GM23338 (cell line): ENCODE measurements around the gene RBM33.

Source experiments
- CREB1 ChIP-seq: fragments of 250-450 bp; sonication (Bioruptor Pico); IDR thresholded peaks from 2 replicates; pipeline ENCODE4 v1.5.0; 2020; ENCODE audit warnings: low read depth, mild to moderate bottlenecking, moderate library complexity
- CTCF ChIP-seq, 2 experiments: fragments of 200-600 bp in 1 of 2; sonication (generic) in 1 of 2; conservative IDR thresholded peaks; 2 replicates each; pipeline versions ENCODE4 v1.5.1 to v1.6.1; 2016 to 2017; ENCODE audit warnings: antibody characterized with exemption in 2 of 2, low read depth in 2 of 2, mild to moderate bottlenecking in 2 of 2, moderate library complexity in 1 of 2
- EZH2 ChIP-seq: fragments of 200-600 bp; sonication (generic); IDR thresholded peaks from one replicate; pipeline ENCODE4 v1.8.0; 2017; ENCODE audit warnings: antibody characterized with exemption, mild to moderate bottlenecking, low read depth; ENCODE audit not compliant: unreplicated experiment
- EZH2phosphoT487 ChIP-seq: fragments of 200-600 bp; sonication (generic); IDR thresholded peaks from one replicate; pipeline ENCODE4 v1.8.1; 2018; ENCODE audit warnings: antibody characterized with exemption; ENCODE audit not compliant: unreplicated experiment
- POLR2AphosphoS5 ChIP-seq: IDR thresholded peaks from 2 replicates; pipeline ENCODE4 v1.6.1; 2016; ENCODE audit warnings: antibody characterized with exemption, low read depth
- STAT1 ChIP-seq: IDR thresholded peaks from one replicate; pipeline ENCODE4 v1.6.1; 2016; ENCODE audit warnings: antibody characterized with exemption; ENCODE audit not compliant: unreplicated experiment

DNA sequence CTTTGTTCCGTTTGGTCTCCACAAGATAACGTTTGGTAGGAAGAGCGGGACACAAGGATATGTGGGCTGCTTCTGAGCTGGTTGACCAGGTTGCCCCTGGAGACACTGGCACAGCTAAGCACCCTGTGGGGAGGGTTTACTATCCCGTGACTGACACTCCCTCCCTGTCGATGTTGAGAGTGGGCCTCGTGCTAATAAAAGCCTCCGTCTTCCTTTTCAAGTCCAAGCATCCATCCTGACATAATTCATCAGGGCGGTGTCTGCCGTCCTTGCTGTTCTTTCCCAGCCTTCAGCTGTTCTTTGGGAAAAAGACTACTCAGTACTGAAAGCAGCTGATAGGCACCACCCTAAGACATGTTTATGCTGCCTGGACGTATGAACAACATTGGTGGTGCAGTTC lies 118.2 kb downstream of the RBM33 start:
- TF ChIP-seq POLR2AphosphoS5 = no peak
- no peak for TF ChIP-seq STAT1
- no peak for TF ChIP-seq CTCF (conservative IDR thresholded peaks at IDR 0.05; ENCODE audit: low read depth in 2 of 2)
- no peak for TF ChIP-seq EZH2phosphoT487
- TF ChIP-seq EZH2 = no peak
- TF ChIP-seq CREB1 = no peak
